Esophagus muscularis mucosa (tissue), 4 donors: ENCODE measurements around the gene KCNH3. TPM values are rescaled to one million over a fixed set of nuclear protein-coding genes. Genes with fewer than 3 reads are reported as not detected.

Source experiments
- DNase-seq: peaks from one replicate; pipeline ENCODE4 v3.0.0-alpha.2; 2017; ENCODE audit errors: extremely low spot score
- H3K27ac ChIP-seq, 4 donors: fragments of 200-600 bp; sonication (generic); replicated peaks in 1 of 4; 1 replicate in 3 of 4; 2 replicates in 1 of 4; pipeline ENCODE4 v1.5.1; 2016 to 2019; ENCODE audit warnings: mild to moderate bottlenecking in 1 of 4
- H3K27me3 ChIP-seq, 4 donors: fragments of 200-600 bp; sonication (generic); one replicate each; pipeline versions ENCODE4 v1.5.1 to v1.6.0; 2016 to 2019
- H3K36me3 ChIP-seq, 4 donors: fragments of 200-600 bp; sonication (generic); one replicate each; pipeline ENCODE4 v1.5.1; 2016 to 2019
- H3K4me1 ChIP-seq, 4 donors: fragments of 200-600 bp; sonication (generic); one replicate each; pipeline ENCODE4 v1.5.1; 2016 to 2019
- H3K4me3 ChIP-seq, 4 donors: fragments of 200-600 bp; sonication (generic); 1 replicate in 2 of 4; 2 replicates in 2 of 4; pipeline ENCODE4 v1.5.1; 2016 to 2019; ENCODE audit warnings: mild to moderate bottlenecking in 4 of 4, moderate library complexity in 1 of 4
- H3K9me3 ChIP-seq, 4 donors: fragments of 200-600 bp; sonication (generic); 1 replicate in 3 of 4; 2 replicates in 1 of 4; pipeline ENCODE4 v1.5.1; 2016 to 2019
- EP300 ChIP-seq: sonication (generic); formaldehyde crosslinking; IDR thresholded peaks from one replicate; pipeline ENCODE4 v1.6.1; 2017; ENCODE audit warnings: antibody characterized with exemption
- POLR2A ChIP-seq: fragments of 450-650 bp; IDR thresholded peaks from one replicate; pipeline ENCODE4 v1.6.1; 2017; ENCODE audit warnings: antibody characterized with exemption, moderate library complexity, mild to moderate bottlenecking, low read depth
- POLR2AphosphoS5 ChIP-seq, 2 donors: sonication (generic); formaldehyde crosslinking; IDR thresholded peaks; one replicate each; pipeline ENCODE4 v1.6.1; 2017; ENCODE audit warnings: antibody characterized with exemption in 2 of 2
- WGBS: methylation state at CpG from one replicate; pipeline ENCODE4 v1.1.5; 2018; 5-methylcytosine and 5-hydroxymethylcytosine counted together
- intact Hi-C: fragments of 100-400 bp; cut with DNase I; formaldehyde crosslinking; loops from one replicate; pipeline ENCODE4 v1.15.1; 2023
- total RNA-seq, 4 donors: library from RNA; depleted of rRNA; stranded (reverse); fragments of >200 nt; gene quantifications; one replicate each; pipeline versions ENCODE4 v1.1.0 to v1.2.1, GENCODE V29; 2016
- TF ChIP-seq, protein P1 (sequence below), 3 experiments: fragments of 200-600 bp in 2 of 3; fragments of 450-650 bp in 1 of 3; sonication (generic) in 2 of 3; IDR thresholded peaks; one replicate each; pipeline ENCODE4 v1.5.1; 2017 to 2019; ENCODE audit warnings: antibody characterized with exemption in 3 of 3, mild to moderate bottlenecking in 2 of 3, moderate library complexity in 1 of 3

KCNH3 gene
- total RNA-seq, 4 donors from 2014 or later, result 0.34 to 0.66 (median 0.65) TPM; not detected in 1

DNA sequence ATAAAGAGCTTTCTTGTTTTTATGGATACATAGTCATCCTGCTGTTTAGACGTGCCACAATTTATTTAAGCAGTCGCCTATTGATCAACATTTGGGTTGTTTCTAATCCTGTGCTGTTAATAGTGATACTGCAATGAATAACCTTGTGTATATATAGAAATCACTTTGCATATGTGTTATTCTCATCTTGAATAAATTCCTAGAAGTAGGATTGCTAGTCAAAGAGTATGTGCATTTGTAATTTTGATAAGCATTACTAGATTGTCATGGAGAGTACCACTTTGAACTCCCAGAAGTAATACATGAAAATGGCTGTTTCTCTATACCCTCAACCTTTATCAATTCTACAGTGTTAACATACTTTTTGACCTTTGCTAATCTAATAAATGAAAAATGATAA is 44.9 kb upstream of the KCNH3 start:
- H3K27me3 ChIP-seq, result no peaks in the 10 kb centered on the region
- WGBS, result 100% methylated on average over 2 of the region's 2 CpGs
- TF ChIP-seq POLR2AphosphoS5 (IDR thresholded peaks at IDR 0.05) (no peak), EP300 (no peak), POLR2A (no peak)
- TF ChIP-seq, protein P1, sequence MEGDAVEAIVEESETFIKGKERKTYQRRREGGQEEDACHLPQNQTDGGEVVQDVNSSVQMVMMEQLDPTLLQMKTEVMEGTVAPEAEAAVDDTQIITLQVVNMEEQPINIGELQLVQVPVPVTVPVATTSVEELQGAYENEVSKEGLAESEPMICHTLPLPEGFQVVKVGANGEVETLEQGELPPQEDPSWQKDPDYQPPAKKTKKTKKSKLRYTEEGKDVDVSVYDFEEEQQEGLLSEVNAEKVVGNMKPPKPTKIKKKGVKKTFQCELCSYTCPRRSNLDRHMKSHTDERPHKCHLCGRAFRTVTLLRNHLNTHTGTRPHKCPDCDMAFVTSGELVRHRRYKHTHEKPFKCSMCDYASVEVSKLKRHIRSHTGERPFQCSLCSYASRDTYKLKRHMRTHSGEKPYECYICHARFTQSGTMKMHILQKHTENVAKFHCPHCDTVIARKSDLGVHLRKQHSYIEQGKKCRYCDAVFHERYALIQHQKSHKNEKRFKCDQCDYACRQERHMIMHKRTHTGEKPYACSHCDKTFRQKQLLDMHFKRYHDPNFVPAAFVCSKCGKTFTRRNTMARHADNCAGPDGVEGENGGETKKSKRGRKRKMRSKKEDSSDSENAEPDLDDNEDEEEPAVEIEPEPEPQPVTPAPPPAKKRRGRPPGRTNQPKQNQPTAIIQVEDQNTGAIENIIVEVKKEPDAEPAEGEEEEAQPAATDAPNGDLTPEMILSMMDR (IDR thresholded peaks at IDR 0.05), result no peak
- no peaks in the 10 kb centered on the region for H3K9me3 ChIP-seq
- no peak overlapping the region for H3K27ac ChIP-seq
- DNase-seq, result no peak
- no peak overlapping the region for H3K4me3 ChIP-seq
- peaks cover 7 to 46% (median 23%) of the 10 kb centered on the region in 4 donors for H3K36me3 ChIP-seq
- H3K4me1 ChIP-seq, result no peaks in the 10 kb centered on the region
- intact Hi-C loops, result no loop called here

DNA sequence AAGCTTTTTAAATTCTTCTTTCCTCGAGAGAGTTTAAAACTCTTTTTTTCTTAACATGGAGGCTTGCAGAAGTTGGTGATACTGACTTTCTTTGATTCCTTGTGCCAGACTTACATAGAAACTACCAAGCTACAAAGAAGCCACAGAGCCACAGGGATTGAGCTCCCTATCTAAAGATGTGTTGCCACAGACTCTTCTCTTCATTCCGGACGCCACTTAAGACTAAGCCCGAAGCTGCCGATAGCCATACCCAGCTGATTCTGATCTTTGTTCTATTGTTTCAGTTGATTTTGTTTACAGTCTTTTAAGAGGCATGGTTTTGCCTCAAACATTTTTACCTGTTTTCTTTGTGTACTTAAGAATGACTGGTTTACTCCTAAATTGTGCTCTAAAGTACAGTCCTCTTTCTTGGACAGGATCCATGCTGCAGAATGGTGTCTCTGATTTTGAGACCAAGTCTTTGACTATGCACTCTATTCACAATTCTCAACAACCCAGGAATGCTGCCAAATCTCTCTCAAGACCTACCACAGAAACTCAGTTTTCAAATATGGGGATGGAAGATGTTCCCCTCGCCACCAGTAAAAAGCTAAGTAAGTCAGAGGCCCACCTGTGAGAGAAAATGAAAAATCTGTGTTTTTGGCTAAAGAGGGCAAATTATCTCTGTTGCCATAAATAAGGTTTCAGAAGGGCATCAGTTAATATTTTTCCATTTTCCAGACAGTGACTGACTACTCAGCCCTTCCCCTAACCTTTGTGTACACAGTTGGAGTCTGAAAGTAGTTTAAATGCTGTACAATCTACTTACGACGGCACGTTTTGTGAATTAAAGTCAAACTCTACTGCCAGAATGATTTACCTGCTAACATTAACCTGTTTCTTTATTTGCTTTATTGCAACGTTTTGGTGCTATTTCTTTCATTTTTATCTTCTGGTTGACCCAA is 42.1 kb upstream of the KCNH3 start:
- no peak overlapping the region for H3K27ac ChIP-seq
- peak; percentile 31 for DNase-seq
- no peak for TF ChIP-seq POLR2A
- TF ChIP-seq POLR2AphosphoS5 (IDR thresholded peaks at IDR 0.05), result no peak
- TF ChIP-seq EP300, result no peak
- TF ChIP-seq, protein P1 (IDR thresholded peaks at IDR 0.05), result no peak
- H3K36me3 ChIP-seq, result peaks cover 7 to 53% (median 29%) of the 10 kb centered on the region in 4 donors
- 84% methylated on average over 10 of the region's 10 CpGs for WGBS
- H3K9me3 ChIP-seq, result no peaks in the 10 kb centered on the region
- no peaks in the 10 kb centered on the region for H3K4me1 ChIP-seq
- no peak overlapping the region for H3K4me3 ChIP-seq
- intact Hi-C loops, result no loop called here
- H3K27me3 ChIP-seq, result no peaks in the 10 kb centered on the region

DNA sequence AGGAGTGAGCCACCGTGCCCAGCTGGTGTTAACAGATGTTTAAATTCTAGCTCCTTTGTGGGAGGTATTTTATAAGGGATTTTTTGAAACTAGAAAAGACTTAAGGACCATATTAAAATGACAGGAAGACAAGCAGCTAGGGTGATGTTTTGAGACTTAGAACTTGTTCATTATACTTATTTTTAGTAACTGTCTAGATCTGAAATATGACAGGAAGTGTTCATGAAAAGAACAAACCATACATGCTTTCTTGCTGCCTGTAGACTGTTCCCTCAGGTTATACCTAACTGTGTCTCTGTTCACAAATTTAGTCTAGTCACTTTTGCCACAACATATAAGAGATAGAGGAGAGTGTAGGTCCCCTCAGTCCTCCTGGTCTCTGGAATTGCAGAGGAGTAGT is 36.9 kb upstream of the KCNH3 start:
- Histone ChIP-seq H3K27me3 (no peaks in the 10 kb centered on the region), H3K36me3 (peaks cover 0 to 37% (median 21%) of the 10 kb centered on the region in 4 donors), H3K4me3 (no peak overlapping the region), H3K27ac (no peak overlapping the region), H3K4me1 (no peaks in the 10 kb centered on the region), H3K9me3 (no peaks in the 10 kb centered on the region)
- DNase-seq, result no peak
- intact Hi-C loops, result no loop called here
- TF ChIP-seq EP300, result no peak
- TF ChIP-seq POLR2A, result no peak
- no peak for TF ChIP-seq POLR2AphosphoS5 (IDR thresholded peaks at IDR 0.05)
- TF ChIP-seq, protein P1 (IDR thresholded peaks at IDR 0.05), result no peak
- 76% methylated on average over 1 of the region's 1 CpG for WGBS

DNA sequence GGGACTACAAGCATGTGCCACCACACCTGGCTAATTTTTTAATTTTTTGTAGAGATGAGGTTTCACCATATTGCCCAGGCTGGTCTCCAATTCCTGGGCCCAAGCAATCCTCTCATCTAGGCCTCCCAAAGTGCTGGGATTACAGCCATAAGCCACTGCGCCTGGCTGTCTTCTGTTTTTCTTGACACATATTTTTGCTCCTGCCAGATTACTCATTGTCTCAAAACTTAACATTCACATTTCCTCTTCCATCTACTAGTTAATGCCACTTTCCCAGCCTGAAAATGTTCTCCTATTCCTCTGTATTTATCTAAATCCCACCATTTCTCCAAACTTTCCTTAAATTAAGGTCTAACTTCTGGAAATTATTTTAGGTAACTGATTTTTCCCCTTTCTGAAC is 36.2 kb upstream of the KCNH3 start:
- TF ChIP-seq POLR2A, result no peak
- TF ChIP-seq, protein P1 (IDR thresholded peaks at IDR 0.05), result no peak
- TF ChIP-seq EP300, result no peak
- no peak for TF ChIP-seq POLR2AphosphoS5 (IDR thresholded peaks at IDR 0.05)
- 86% methylated on average over 1 of the region's 1 CpG for WGBS

More for the DNA sequence above, 36.2 kb upstream of the KCNH3 start:
- Histone ChIP-seq H3K4me3 (no peak overlapping the region), H3K36me3 (peaks cover 0 to 30% (median 17%) of the 10 kb centered on the region in 4 donors), H3K4me1 (no peaks in the 10 kb centered on the region), H3K9me3 (no peaks in the 10 kb centered on the region), H3K27me3 (no peaks in the 10 kb centered on the region), H3K27ac (no peak overlapping the region)
- no peak for DNase-seq
- intact Hi-C loops, result no loop called here
